B cell (primary cell): Measurements from ENCODE around the gene TCF12.

ENCODE experiments used
- EZH2 ChIP-seq: IDR thresholded peaks from 2 replicates; pipeline ENCODE4 v1.6.1; 2012; ENCODE audit warnings: borderline replicate concordance, low read depth, mild to moderate bottlenecking, moderate library complexity, low read length; ENCODE audit not compliant: insufficient read depth, poor library complexity, severe bottlenecking
- TF ChIP-seq, protein P1 (sequence below): fragments of 200-600 bp; IDR thresholded peaks from one replicate; pipeline ENCODE4 v1.8.0; 2022; ENCODE audit warnings: antibody characterized with exemption, mild to moderate bottlenecking

DNA sequence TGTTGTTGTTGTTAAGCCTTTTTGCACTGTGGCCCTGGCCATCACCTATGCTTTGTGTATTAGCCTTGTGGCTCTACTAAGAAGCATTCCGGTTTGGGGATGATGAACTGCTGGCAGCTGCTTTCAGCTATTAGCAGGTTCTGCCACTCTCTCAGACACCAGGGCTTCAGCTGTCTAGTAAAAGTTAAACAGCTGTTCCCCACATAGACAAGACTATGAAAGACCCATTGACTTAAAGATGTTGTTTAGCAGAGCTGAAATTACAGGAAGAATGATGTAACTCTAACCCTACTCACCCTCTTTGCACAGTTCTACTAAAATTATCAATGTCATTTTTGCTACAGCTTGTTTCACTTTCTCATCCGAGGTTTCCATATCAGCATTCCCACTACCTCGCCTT, 326.7 kb downstream of the TCF12 start:
- no peak for TF ChIP-seq EZH2
- TF ChIP-seq, protein P1, sequence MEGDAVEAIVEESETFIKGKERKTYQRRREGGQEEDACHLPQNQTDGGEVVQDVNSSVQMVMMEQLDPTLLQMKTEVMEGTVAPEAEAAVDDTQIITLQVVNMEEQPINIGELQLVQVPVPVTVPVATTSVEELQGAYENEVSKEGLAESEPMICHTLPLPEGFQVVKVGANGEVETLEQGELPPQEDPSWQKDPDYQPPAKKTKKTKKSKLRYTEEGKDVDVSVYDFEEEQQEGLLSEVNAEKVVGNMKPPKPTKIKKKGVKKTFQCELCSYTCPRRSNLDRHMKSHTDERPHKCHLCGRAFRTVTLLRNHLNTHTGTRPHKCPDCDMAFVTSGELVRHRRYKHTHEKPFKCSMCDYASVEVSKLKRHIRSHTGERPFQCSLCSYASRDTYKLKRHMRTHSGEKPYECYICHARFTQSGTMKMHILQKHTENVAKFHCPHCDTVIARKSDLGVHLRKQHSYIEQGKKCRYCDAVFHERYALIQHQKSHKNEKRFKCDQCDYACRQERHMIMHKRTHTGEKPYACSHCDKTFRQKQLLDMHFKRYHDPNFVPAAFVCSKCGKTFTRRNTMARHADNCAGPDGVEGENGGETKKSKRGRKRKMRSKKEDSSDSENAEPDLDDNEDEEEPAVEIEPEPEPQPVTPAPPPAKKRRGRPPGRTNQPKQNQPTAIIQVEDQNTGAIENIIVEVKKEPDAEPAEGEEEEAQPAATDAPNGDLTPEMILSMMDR = no peak
